K562 (cell line): ENCODE data around the gene TAF8.

Source experiments
- POLR2A ChIP-seq: fragments of 450-650 bp; conservative IDR thresholded peaks from 2 replicates; pipeline ENCODE4 v1.6.1; 2016
- TF ChIP-seq, protein P1 (sequence below): fragments of 450-650 bp; IDR thresholded peaks from 2 replicates; pipeline ENCODE4 v1.6.1; 2018; ENCODE audit not compliant: partially characterized antibody

DNA sequence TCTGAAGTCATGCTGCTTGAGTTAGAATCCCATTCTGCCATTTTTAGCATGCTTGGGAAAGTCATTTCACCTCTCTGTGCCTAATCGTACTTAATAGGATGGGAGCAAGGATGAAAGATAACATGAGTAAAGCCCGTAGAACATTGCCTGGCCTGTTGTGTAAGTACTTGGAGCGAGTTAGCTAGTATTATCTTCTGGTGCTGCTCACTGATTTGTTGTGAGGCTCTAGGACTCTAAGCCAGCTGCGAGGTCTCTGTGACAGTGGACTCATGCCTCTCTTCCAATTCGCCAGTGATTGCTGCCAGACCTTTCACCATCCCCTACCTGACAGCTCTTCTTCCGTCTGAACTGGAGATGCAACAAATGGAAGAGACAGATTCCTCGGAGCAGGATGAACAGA is 17.8 kb downstream of the TAF8 start:
- no peak for TF ChIP-seq POLR2A
- TF ChIP-seq, protein P1, sequence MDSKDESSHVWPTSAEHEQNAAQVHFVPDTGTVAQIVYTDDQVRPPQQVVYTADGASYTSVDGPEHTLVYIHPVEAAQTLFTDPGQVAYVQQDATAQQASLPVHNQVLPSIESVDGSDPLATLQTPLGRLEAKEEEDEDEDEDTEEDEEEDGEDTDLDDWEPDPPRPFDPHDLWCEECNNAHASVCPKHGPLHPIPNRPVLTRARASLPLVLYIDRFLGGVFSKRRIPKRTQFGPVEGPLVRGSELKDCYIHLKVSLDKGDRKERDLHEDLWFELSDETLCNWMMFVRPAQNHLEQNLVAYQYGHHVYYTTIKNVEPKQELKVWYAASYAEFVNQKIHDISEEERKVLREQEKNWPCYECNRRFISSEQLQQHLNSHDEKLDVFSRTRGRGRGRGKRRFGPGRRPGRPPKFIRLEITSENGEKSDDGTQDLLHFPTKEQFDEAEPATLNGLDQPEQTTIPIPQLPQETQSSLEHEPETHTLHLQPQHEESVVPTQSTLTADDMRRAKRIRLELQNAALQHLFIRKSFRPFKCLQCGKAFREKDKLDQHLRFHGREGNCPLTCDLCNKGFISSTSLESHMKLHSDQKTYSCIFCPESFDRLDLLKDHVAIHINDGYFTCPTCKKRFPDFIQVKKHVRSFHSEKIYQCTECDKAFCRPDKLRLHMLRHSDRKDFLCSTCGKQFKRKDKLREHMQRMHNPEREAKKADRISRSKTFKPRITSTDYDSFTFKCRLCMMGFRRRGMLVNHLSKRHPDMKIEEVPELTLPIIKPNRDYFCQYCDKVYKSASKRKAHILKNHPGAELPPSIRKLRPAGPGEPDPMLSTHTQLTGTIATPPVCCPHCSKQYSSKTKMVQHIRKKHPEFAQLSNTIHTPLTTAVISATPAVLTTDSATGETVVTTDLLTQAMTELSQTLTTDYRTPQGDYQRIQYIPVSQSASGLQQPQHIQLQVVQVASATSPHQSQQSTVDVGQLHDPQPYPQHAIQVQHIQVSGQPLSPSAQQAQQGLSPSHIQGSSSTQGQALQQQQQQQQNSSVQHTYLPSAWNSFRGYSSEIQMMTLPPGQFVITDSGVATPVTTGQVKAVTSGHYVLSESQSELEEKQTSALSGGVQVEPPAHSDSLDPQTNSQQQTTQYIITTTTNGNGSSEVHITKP: no peak
